Femur (tissue), 1 donor: ENCODE results near the gene CIDEC.

Experiments used
- DNase-seq: peaks from one replicate; pipeline ENCODE4 v3.0.0-alpha.2; 2017

CIDEC gene, protein sequence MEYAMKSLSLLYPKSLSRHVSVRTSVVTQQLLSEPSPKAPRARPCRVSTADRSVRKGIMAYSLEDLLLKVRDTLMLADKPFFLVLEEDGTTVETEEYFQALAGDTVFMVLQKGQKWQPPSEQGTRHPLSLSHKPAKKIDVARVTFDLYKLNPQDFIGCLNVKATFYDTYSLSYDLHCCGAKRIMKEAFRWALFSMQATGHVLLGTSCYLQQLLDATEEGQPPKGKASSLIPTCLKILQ

DNA sequence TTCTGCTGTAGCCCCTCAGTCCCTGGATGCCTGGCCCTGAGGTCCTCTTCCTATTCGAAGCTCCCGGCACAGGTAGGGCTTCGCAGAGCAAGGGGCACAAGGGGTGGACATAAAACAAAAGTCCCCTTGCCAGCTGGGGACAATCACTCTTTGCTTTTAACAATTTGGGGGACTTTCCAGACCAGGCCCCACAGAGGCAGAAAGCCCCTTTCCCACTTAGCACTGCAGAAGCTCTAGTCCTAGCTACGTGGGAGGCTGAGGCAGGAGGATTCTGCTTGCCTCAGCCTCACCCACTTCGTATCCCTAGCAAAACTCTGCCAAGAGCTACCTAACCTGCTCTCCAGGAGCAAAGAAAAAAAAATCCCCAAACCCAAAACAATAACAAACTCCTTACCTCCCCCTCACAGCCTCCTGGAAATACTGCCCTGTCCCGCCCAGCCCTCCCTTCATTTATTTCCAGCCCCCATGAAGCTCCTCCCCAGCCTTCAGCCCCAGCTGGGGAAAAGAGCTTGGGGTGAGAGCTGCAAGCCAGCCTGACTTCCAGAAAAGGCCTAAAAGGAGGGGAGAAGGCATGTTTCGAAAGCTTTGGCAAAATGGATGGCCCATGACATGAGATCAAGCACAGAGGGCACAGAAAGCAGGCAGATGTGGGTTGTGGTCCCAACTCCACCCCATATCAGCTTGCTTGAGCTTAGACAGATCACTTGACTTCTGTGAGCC, at the start of gene CIDEC:
Gene CIDEC, minus strand, starts transcription at position 424 of the 720 bp plus-strand sequence. CDS start 1,767 bp downstream, outside the sequence.
- DNase-seq: no peak

DNA sequence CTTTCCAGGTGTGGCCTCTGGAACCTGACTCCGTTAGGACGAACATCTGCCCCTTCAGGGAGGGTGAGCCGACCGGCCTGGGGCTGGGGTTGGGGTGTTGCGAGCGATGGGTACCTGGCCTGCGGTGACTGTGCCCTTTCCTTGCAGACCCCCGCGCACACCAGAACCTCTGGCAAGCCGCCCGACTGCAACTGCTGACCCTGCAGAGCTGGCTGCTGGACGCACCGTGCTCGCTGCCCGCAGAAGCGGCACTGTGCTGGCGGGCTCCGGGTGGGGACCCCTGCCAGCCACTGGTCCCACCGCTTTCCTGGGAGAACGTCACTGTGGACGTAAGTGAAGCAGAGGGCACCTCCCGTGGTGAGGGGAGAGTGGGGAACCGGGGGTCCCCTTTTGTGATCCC, 48.1 kb upstream of the CIDEC start:
- DNase-seq: no peak

DNA sequence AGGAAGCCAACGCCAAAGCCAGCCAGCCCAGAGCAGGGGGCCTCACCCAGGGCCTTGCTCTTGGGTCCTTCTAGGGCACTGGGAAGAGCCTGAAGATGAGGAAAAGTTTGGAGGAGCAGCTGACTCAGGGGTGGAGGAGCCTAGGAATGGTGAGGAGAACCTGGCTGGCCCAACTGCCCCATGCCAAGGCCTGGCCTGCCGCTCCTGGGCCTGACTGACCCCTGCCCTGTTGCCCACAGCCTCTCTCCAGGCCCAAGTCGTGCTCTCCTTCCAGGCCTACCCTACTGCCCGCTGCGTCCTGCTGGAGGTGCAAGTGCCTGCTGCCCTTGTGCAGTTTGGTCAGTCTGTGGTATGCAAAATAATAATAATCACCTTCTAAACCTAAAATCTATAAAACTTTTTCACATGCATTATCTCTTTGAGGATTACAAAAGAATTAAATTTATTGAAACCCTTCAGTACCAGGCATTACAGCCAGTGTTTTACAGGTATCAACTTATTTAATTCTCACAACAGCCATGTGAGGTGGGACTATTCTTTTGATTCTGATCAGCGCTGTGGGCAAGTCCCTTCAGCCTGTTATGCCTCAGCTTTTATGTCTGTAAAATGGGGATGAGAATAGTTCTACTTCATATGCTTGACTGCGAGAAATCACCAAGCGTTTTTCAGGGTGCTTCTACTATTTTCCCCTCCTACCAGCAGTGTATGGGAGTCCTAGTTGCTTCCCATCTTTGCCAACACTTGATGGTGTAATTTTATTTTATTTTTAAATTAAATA, 38.4 kb upstream of the CIDEC start:
- DNase-seq: no peak

GRCh38 chr3:9917820-9918219, 37.8 kb upstream of the CIDEC start:
- DNase-seq: no peak

GRCh38 chr3:9916734-9917680, 37.0 kb upstream of the CIDEC start, which contains the start of gene IL17RC:
Gene IL17RC (plus strand): TSS chr3:9917098. CDS start chr3:9917316, 218 bp downstream.
- DNase-seq: peak; percentile 94

DNA sequence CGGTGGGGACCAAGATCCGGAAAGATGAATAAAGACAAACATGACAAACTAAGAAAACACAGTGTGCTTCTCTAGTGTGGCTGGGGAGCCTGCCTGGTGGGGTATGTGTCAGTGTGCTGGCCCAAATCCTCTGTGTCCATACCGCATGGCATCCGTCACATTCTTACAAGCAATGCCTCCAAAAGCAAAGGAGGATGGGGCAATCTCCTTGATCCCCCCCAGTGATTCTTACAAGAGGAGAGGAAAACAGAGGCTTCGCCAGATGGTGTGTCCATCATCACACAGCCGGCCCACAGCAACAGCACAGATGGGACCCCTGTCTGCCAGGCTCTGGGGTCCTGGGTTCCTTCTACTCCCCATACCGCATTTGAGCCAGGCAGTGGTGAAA, 36.3 kb upstream of the CIDEC start:
- DNase-seq: no peak

- DNase-seq: peak; percentile 87
Measured at GRCh38 chr3:9915254-9916141, 35.4 kb upstream of the CIDEC start.

GRCh38 chr3:9914559-9915253, 34.7 kb upstream of the CIDEC start:
- DNase-seq: no peak

- DNase-seq: no peak
Measured at GRCh38 chr3:9914011-9914410, 34.0 kb upstream of the CIDEC start.

GRCh38 chr3:9913601-9914000, 33.5 kb upstream of the CIDEC start:
- DNase-seq: no peak

DNA sequence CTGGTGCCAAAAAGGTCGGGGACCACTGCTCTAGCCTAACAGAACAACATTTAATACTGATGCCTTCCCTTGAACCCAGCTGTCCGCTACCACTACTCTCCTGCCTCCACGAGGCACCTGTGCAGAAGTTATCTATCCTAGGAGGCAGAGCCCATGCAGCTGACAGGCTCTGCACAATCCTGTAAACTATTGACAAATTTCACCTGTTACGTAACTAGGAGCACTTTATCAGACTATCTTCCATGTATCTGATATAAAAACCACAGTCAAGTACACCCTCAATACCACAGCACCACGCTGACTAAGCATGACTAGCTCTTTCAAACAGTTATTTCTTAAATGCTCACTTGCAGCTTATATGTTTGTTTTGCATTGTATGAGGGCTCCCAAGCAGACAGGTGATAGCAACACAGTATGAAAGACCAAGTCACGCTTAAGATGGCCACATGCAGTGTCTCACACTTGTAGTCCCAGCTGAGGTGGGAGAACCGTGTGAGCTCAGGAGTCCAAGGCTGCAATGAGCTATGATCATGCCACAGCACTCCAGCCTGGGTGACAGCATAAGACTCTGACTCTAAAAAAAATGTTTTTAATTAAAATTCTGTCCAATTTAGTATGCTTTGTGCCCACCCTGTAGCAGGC, 32.4 kb upstream of the CIDEC start:
- DNase-seq: no peak

DNA sequence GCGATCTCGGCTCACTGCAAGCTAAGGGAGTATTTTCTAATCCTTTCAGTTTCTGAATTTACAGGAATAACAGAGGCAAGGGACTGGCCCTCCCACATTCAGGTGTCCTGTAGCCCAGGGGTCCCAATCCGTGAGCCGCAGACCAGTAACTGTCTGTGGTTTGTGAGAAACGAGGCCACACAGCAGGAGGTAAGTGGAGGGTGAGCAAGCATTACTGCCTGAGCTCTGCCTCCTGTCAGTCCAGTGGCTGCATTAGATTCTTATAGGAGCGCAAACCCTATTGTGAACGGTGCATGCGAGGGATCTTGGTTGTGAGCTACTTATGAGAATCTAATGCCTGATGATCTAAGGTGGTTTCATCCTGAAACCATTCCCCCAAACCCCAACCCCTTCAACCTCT, 31.8 kb upstream of the CIDEC start:
- no peak for DNase-seq

- no peak for DNase-seq
Measured at GRCh38 chr3:9909221-9910013, 29.4 kb upstream of the CIDEC start.

DNA sequence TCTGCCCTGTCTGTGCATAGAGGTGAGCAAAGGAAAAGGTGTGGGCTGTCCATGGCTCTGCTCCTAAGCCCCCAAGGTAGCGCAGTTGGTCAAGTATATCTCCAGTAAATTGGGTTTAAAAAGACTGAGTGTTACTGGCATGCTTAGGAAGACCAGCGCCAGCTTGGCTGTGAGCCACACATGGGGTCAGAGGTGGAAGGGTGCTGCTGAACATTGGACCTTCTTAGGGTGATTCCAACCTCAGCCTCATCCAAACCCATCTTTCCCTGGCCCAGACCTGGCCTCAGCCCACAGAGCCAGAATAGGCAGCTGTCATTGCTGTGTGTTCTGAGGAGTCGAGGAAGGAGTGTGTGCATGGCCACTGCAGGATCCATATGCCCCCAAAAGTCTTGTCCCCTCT, 28.2 kb upstream of the CIDEC start:
- DNase-seq: no peak

- DNase-seq: no peak
Measured at GRCh38 chr3:9906480-9906879, 26.4 kb upstream of the CIDEC start.

DNA sequence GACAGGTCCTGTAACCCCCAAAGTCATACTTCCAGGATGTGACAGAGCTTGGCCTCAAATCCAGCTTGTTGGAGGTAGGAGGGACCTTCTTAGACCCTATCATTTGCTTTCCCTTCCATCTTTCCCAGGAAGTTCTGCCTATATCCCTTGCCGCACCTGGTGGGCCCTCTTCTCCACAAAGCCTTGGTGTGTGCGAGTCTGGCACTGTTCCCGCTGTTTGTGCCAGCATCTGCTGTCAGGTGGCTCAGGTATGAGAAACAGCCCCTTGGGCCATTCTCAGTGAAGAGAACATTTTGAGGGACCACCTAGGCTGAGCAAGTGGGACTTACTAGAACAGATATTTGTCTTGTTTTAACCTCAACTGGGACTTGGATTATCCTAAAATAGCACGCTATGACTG, 23.9 kb upstream of the CIDEC start:
- no peak for DNase-seq

DNA sequence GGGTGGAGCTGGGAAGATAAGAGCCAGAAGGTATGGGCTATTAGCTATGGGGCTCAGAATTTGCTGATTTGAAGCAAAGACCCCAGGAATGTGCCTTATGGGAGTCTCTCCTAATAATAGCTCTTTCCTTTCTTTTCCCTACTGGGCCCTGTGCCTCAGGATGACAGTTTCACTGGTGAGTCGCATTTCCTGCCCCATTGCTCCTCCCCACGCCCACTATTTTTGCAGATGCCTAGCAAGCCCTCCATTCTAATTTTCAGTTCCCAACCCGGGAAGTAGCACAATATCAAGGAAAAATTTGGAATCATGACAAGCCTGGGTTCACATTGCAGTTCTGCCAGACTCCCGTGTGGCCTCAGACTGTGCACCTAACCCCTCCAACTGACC, 23.2 kb upstream of the CIDEC start:
- DNase-seq: no peak

- DNase-seq: no peak
Measured at GRCh38 chr3:9902372-9903237, 22.6 kb upstream of the CIDEC start, which contains the start of gene IL17RE. Gene IL17RE (plus strand): TSS chr3:9902848. CDS start chr3:9902933, 85 bp downstream.
